ENCODE measurements around the gene GPT2. TPM values are rescaled to one million over a fixed set of nuclear protein-coding genes. Genes with fewer than 3 reads are reported as not detected.

GPT2 gene
- total RNA-seq, 1 experiment from 2014 or later = 68.8 TPM

GRCh38 chr16:46894036-46894672 is 10.0 kb downstream of the GPT2 start:
- Histone ChIP-seq H3K4me2 (ENCODE audit: insufficient read depth, insufficient read length, low read length) (no peak overlapping the region), H4K8ac (replicated peaks; ENCODE audit: insufficient read length, low read depth, low read length) (no peak overlapping the region), H4K20me1 (ENCODE audit: control insufficient read depth, insufficient read depth, insufficient read length) (no peaks in the 10 kb centered on the region), H2BK20ac (ENCODE audit: low read depth, low read length, poor library complexity, severe bottlenecking) (no peak overlapping the region), H3K18ac (ENCODE audit: insufficient read length, low read depth, low read length) (no peak overlapping the region), H3K4ac (ENCODE audit: low read depth, low read length) (no peak overlapping the region), H3K9ac (ENCODE audit: extremely low read depth, insufficient read length, low read length) (no peak overlapping the region), H3K14ac (ENCODE audit: insufficient read depth, low read length) (no peak overlapping the region), H3K23ac (ENCODE audit: insufficient read length, low read depth, low read length) (no peak overlapping the region), H2AK5ac (ENCODE audit: insufficient read length, low read length) (no peak overlapping the region), H4K91ac (ENCODE audit: insufficient read length, low read depth, low read length) (no peak overlapping the region), H3K56ac (ENCODE audit: insufficient read length, low read depth, low read length) (no peak overlapping the region), H3K9me3 (ENCODE audit: control insufficient read depth, low read depth, low read length) (no peaks in the 10 kb centered on the region), H4K5ac (ENCODE audit: insufficient read length, low read depth, low read length) (no peak overlapping the region), H2AFZ (ENCODE audit: low read length) (no peak overlapping the region), H2BK120ac (ENCODE audit: low read depth, low read length, poor library complexity, severe bottlenecking) (no peak overlapping the region), H3K79me1 (ENCODE audit: insufficient read depth, low read depth, low read length, poor library complexity, severe bottlenecking) (peaks cover 5% of the 10 kb centered on the region), H3T11ph (ENCODE audit: low read length) (no peak overlapping the region), H3K27ac (ENCODE audit: insufficient read length, low read depth, low read length) (no peak overlapping the region), H2BK12ac (ENCODE audit: insufficient read length, low read depth, low read length) (no peak overlapping the region), H3K27me3 (ENCODE audit: insufficient read depth, low read length) (no peaks in the 10 kb centered on the region), H2BK5ac (ENCODE audit: insufficient read length, low read length) (no peak overlapping the region), H2BK15ac (ENCODE audit: low read depth, low read length) (no peak overlapping the region), H3K79me2 (ENCODE audit: insufficient read depth, low read length) (peaks cover 32% of the 10 kb centered on the region; the same call in 1 of the 2 replicates), H3K23me2 (ENCODE audit: insufficient read length, low read depth, low read length, poor library complexity, severe bottlenecking) (no peaks in the 10 kb centered on the region), H3K4me1 (ENCODE audit: insufficient read depth, low read length) (no peaks in the 10 kb centered on the region; the same call in 1 of the 2 replicates)
- Mint-ChIP-seq H3K9me3 (no peaks in the 10 kb centered on the region), H3K4me1 (peaks cover 9 to 13% of the 10 kb centered on the region in 2 experiments), H3K27me3 (ENCODE audit: low read depth) (no peaks in the 10 kb centered on the region), H3K4me3 (no peak overlapping the region), H3K36me3 (ENCODE audit: insufficient read depth in 1 of 3, low read depth in 3 of 3) (peaks cover 16 to 62% (median 55%) of the 10 kb centered on the region in 3 experiments; a peak in 6 of 7 replicates), H3K27ac (peak overlapping the region in 1 of 3 experiments; percentile 64; a peak in 1 of 7 replicates)
- no CpG with 5 or more reads among the region's 11 CpGs for WGBS (ENCODE audit: extremely low coverage, insufficient read length, low lambda C conversion rate)
- TF ChIP-seq CTCF (conservative IDR thresholded peaks at IDR 0.05) = no peak
- DNase-seq = no peak
